H1 (cell line): ENCODE measurements around the gene APP. TPM values are rescaled to one million over a fixed set of nuclear protein-coding genes. Genes with fewer than 3 reads are reported as not detected.

Experiments used
- CTCF ChIA-PET: fragments of 300-600 bp; sonication (Branson Sonifier 250); formaldehyde crosslinking; loops from one replicate; lab custom pipeline; 2021; ENCODE audit not compliant: partially characterized antibody; lab: Charles Lee
- POLR2A ChIA-PET: fragments of 300-600 bp; sonication (Branson Sonifier 250); formaldehyde crosslinking; loops from one replicate; lab custom pipeline; 2021; ENCODE audit warnings: inconsistent platforms; ENCODE audit not compliant: partially characterized antibody; lab: Charles Lee
- DNase-seq, 2 experiments: peaks; one replicate each; pipeline versions ENCODE4 v3.0.0 to v3.0.0-alpha.2; 2010 to 2022; ENCODE audit warnings: low spot score in 2 of 2, low read depth in 1 of 2, mixed read lengths in 1 of 2
- FAIRE-seq: peaks from 2 replicates; lab custom pipeline; 2011; peaks lifted over from hg19 to GRCh38; lab: Jason Lieb, UNC
- H2AFZ ChIP-seq: 2 replicates; pipeline ENCODE4 v1.8.1; 2012; ENCODE audit warnings: low read length, inconsistent platforms
- H2AK5ac ChIP-seq: 2 replicates; pipeline ENCODE4 v1.6.1; 2013; ENCODE audit warnings: low read depth, low read length
- H2BK120ac ChIP-seq: replicated peaks from 2 replicates; pipeline ENCODE3; 2013; ENCODE audit warnings: low read depth, low read length, inconsistent platforms
- H2BK12ac ChIP-seq: 2 replicates; pipeline ENCODE4 v1.6.1; 2013; ENCODE audit warnings: low read depth, low read length
- H2BK15ac ChIP-seq: 2 replicates; pipeline ENCODE4 v1.6.1; 2013; ENCODE audit warnings: low read length
- H2BK20ac ChIP-seq: 2 replicates; pipeline ENCODE4 v1.6.1; 2013; ENCODE audit warnings: low read length
- H2BK5ac ChIP-seq: 2 replicates; pipeline ENCODE4 v1.6.1; 2013; ENCODE audit warnings: low read depth, low read length
- H3K14ac ChIP-seq: 2 replicates; pipeline ENCODE4 v1.6.1; 2013; ENCODE audit warnings: inconsistent platforms; ENCODE audit not compliant: insufficient read length
- H3K18ac ChIP-seq: 2 replicates; pipeline ENCODE4 v1.6.1; 2013; ENCODE audit warnings: low read length; ENCODE audit errors: extremely low read depth
- H3K23ac ChIP-seq: 2 replicates; pipeline ENCODE4 v1.6.1; 2013; ENCODE audit warnings: inconsistent platforms; ENCODE audit not compliant: insufficient read length
- H3K23me2 ChIP-seq: 2 replicates; pipeline ENCODE4 v1.6.1; 2013; ENCODE audit warnings: low read depth, low read length
- H3K27ac ChIP-seq: 2 replicates; pipeline ENCODE4 v1.6.1; 2011; ENCODE audit warnings: low read depth, low read length, inconsistent platforms
- H3K27me3 ChIP-seq, 4 experiments: replicated peaks in 1 of 4; 1 replicate in 1 of 4; 2 replicates in 3 of 4; pipeline versions ENCODE4 v1.6.1 to v1.8.1; 2011 to 2013; ENCODE audit warnings: low read length in 3 of 4, mild to moderate bottlenecking in 3 of 4, inconsistent platforms in 2 of 4, mixed read lengths in 2 of 4, moderate library complexity in 1 of 4; ENCODE audit not compliant: control insufficient read depth in 3 of 4, insufficient read depth in 3 of 4; ENCODE audit errors: extremely low read depth in 1 of 4
- H3K36me3 ChIP-seq, 4 experiments: 2 replicates each; pipeline versions ENCODE4 v1.6.1 to v1.8.1; 2011 to 2013; ENCODE audit warnings: mild to moderate bottlenecking in 4 of 4, low read length in 3 of 4, moderate library complexity in 2 of 4, control low read depth in 1 of 4, inconsistent platforms in 1 of 4; ENCODE audit not compliant: insufficient read depth in 4 of 4, control insufficient read depth in 2 of 4
- H3K4ac ChIP-seq: replicated peaks from 2 replicates; pipeline ENCODE3; 2013; ENCODE audit warnings: low read length, low read depth, mixed read lengths, inconsistent platforms; ENCODE audit not compliant: insufficient read length
- H3K4me1 ChIP-seq, 4 experiments: replicated peaks in 1 of 4; 1 replicate in 1 of 4; 2 replicates in 3 of 4; pipeline versions ENCODE4 v1.6.1 to v1.8.1; 2011 to 2013; ENCODE audit warnings: low read length in 3 of 4, inconsistent platforms in 2 of 4, mixed read lengths in 1 of 4; ENCODE audit not compliant: insufficient read depth in 4 of 4, control insufficient read depth in 3 of 4
- H3K4me2 ChIP-seq, 2 experiments: 2 replicates each; pipeline versions ENCODE4 v1.6.1 to v1.8.1; 2011 to 2013; ENCODE audit warnings: low read depth in 2 of 2, low read length in 2 of 2, control low read depth in 1 of 2, inconsistent platforms in 1 of 2, mild to moderate bottlenecking in 1 of 2; ENCODE audit not compliant: insufficient read depth in 1 of 2
- H3K4me3 ChIP-seq, 4 experiments: fragments of 200-600, 300-600 bp in 1 of 4; sonication (generic), shearing (Covaris generic), sonication (Bioruptor Twin) in 1 of 4; 2 replicates each; pipeline versions ENCODE4 v1.5.1 to v1.8.1; 2011 to 2016; ENCODE audit warnings: low read length in 4 of 4, low read depth in 3 of 4, control low read depth in 2 of 4, inconsistent platforms in 2 of 4, mild to moderate bottlenecking in 2 of 4, mixed read lengths in 1 of 4, moderate library complexity in 1 of 4; ENCODE audit not compliant: insufficient read depth in 2 of 4; ENCODE audit errors: extremely low read depth in 1 of 4
- H3K56ac ChIP-seq: replicated peaks from 2 replicates; pipeline ENCODE3; 2013; ENCODE audit warnings: low read depth, mild to moderate bottlenecking, mixed read lengths, low read length, inconsistent platforms; ENCODE audit not compliant: insufficient read length
- H3K79me1 ChIP-seq: 2 replicates; pipeline ENCODE4 v1.6.1; 2013; ENCODE audit warnings: low read depth, low read length, control low read depth
- H3K79me2 ChIP-seq, 2 experiments: 2 replicates each; pipeline versions ENCODE4 v1.6.1 to v1.8.1; 2012 to 2013; ENCODE audit warnings: low read length in 2 of 2, mild to moderate bottlenecking in 2 of 2, inconsistent platforms in 1 of 2; ENCODE audit not compliant: insufficient read depth in 2 of 2, control insufficient read depth in 1 of 2
- H3K9ac ChIP-seq, 4 experiments: replicated peaks in 1 of 4; 1 replicate in 1 of 4; 2 replicates in 3 of 4; pipeline versions ENCODE4 v1.6.1 to v1.8.1; 2011 to 2013; ENCODE audit warnings: low read depth in 3 of 4, low read length in 3 of 4, control low read depth in 2 of 4, mild to moderate bottlenecking in 2 of 4, moderate library complexity in 2 of 4, inconsistent platforms in 1 of 4; ENCODE audit errors: extremely low read depth in 1 of 4
- H3K9me3 ChIP-seq, 2 experiments: 2 replicates each; pipeline versions ENCODE4 v1.6.1 to v1.8.1; 2012 to 2013; ENCODE audit warnings: mild to moderate bottlenecking in 2 of 2, moderate library complexity in 2 of 2, control low read depth in 1 of 2, inconsistent platforms in 1 of 2, low read depth in 1 of 2, low read length in 1 of 2, mixed read lengths in 1 of 2; ENCODE audit not compliant: insufficient read depth in 2 of 2
- H4K20me1 ChIP-seq, 2 experiments: replicated peaks in 1 of 2; 2 replicates each; pipeline versions ENCODE3 to v1.8.1; 2011 to 2013; ENCODE audit warnings: inconsistent platforms in 2 of 2, low read length in 2 of 2, mild to moderate bottlenecking in 1 of 2; ENCODE audit not compliant: insufficient read depth in 2 of 2, control insufficient read depth in 1 of 2
- H4K5ac ChIP-seq: 2 replicates; pipeline ENCODE4 v1.6.1; 2013; ENCODE audit warnings: low read length, low read depth, mixed read lengths, inconsistent platforms; ENCODE audit not compliant: insufficient read length
- H4K8ac ChIP-seq: 2 replicates; pipeline ENCODE4 v1.8.0; 2013; ENCODE audit warnings: mild to moderate bottlenecking, moderate library complexity, low read length, inconsistent platforms; ENCODE audit not compliant: insufficient read depth; ENCODE audit errors: extremely low read depth
- H4K91ac ChIP-seq: replicated peaks from 2 replicates; pipeline ENCODE3; 2013; ENCODE audit warnings: low read length, mixed read lengths, inconsistent platforms; ENCODE audit not compliant: insufficient read length
- ATF2 ChIP-seq: IDR thresholded peaks from 2 replicates; pipeline ENCODE4 v1.6.1; 2012; ENCODE audit warnings: low read length, inconsistent platforms
- ATF3 ChIP-seq: IDR thresholded peaks from 2 replicates; pipeline ENCODE4 v1.6.1; 2011; ENCODE audit warnings: low read depth, mild to moderate bottlenecking, low read length; ENCODE audit not compliant: insufficient read depth
- BCL11A ChIP-seq, 2 experiments: IDR thresholded peaks; one replicate each; pipeline ENCODE4 v1.6.1; 2011; ENCODE audit warnings: low read depth in 2 of 2, low read length in 2 of 2, mild to moderate bottlenecking in 2 of 2
- CBX8 ChIP-seq: fragments of 300-800, 300-1000 bp; sonication (generic); IDR thresholded peaks from 2 replicates; pipeline ENCODE4 v1.7.1; 2016; ENCODE audit warnings: low read depth, low read length, borderline replicate concordance
- EP300 ChIP-seq, 2 experiments: IDR thresholded peaks; 1 replicate in 1 of 2; 2 replicates in 1 of 2; pipeline ENCODE4 v1.6.1; 2011 to 2012; ENCODE audit warnings: low read depth in 2 of 2, low read length in 2 of 2, mild to moderate bottlenecking in 2 of 2, borderline replicate concordance in 1 of 2, inconsistent platforms in 1 of 2, moderate library complexity in 1 of 2
- MAFK ChIP-seq: IDR thresholded peaks from 2 replicates; pipeline ENCODE4 v1.6.1; 2012; ENCODE audit warnings: low read depth, mild to moderate bottlenecking, improper control_type of control experiment, low read length
- POLR2AphosphoS5 ChIP-seq: IDR thresholded peaks from 2 replicates; pipeline ENCODE4 v1.6.1; 2011; ENCODE audit warnings: low read depth, low read length
- WGBS, 2 experiments: shearing (Covaris generic) in 1 of 2; methylation state at CpG; one replicate each; pipeline versions ENCODE4 v1.1.6 to v1.1.7; 2013 to 2015; ENCODE audit warnings: low lambda C conversion rate in 2 of 2, mixed read lengths in 2 of 2, inconsistent platforms in 1 of 2, low coverage in 1 of 2, missing lambda C conversion rate in 1 of 2; ENCODE audit not compliant: insufficient replicate concordance in 2 of 2, insufficient coverage in 1 of 2, insufficient read length in 1 of 2; ENCODE audit errors: extremely low coverage in 1 of 2, missing lambda C conversion rate in 1 of 2; 5-methylcytosine and 5-hydroxymethylcytosine counted together
- polyA plus RNA-seq, 7 experiments: library from polyadenylated mRNA; depleted of rRNA in 3 of 7; stranded (reverse) in 5 of 7; unstranded in 2 of 7; fragments of >200 nt in 5 of 7; fragments of 200-250 nt in 2 of 7; gene quantifications; 1 replicate in 5 of 7; 2 replicates in 1 of 7; 4 replicates in 1 of 7; pipeline versions ENCODE4 v1.2.1 to v1.2.3, GENCODE V29; 2011 to 2013; ENCODE audit warnings: missing spikeins in 2 of 7, mixed read lengths in 2 of 7
- total RNA-seq: library from RNA; stranded (reverse); fragmentation: NEBNext Ultra II Directional; extraction: Animal tissue kit (Norgen Biotek cat#: 25700); gene quantifications from 2 replicates; pipeline ENCODE4 v1.2.1, GENCODE V29; 2021
- TF ChIP-seq, protein P1 (sequence below), 3 experiments: IDR thresholded peaks; 1 replicate in 2 of 3; 2 replicates in 1 of 3; pipeline versions ENCODE4 v1.5.1 to v1.6.1; 2011; ENCODE audit warnings: low read length in 3 of 3, mild to moderate bottlenecking in 3 of 3, inconsistent platforms in 2 of 3, low read depth in 1 of 3, moderate library complexity in 1 of 3; ENCODE audit not compliant: insufficient read depth in 1 of 3; ENCODE audit errors: control extremely low read depth in 1 of 3

The APP gene
- total and polyA plus RNA-seq, 2 of the 8 experiments (the other 6 are each of a cell fraction or from before 2014, with no cell fraction given), result 375 to 551 TPM

GRCh38 chr21:25863031-25863430, 307.5 kb downstream of the APP start:
- DNase-seq, result no peak
- Histone ChIP-seq H3K56ac (no peak overlapping the region), H2BK20ac (no peak overlapping the region), H3K27ac (no peak overlapping the region), H3K36me3 (no peaks in the 10 kb centered on the region), H3K18ac (no peak overlapping the region), H4K5ac (no peak overlapping the region), H3K79me2 (no peaks in the 10 kb centered on the region), H4K8ac (no peak overlapping the region), H4K20me1 (peaks cover 0 to 2% of the 10 kb centered on the region in 2 experiments), H3K14ac (no peak overlapping the region), H3K27me3 (no peaks in the 10 kb centered on the region), H3K23ac (no peak overlapping the region), H3K4me3 (no peak overlapping the region), H2BK12ac (no peak overlapping the region), H3K9ac (no peak overlapping the region), H3K79me1 (no peaks in the 10 kb centered on the region), H2BK15ac (no peak overlapping the region), H2AFZ (no peak overlapping the region), H2AK5ac (no peak overlapping the region), H3K4me1 (peaks cover 0 to 2% (median 0%) of the 10 kb centered on the region in 4 experiments; a peak in 3 of 7 replicates), H3K4me2 (no peak overlapping the region), H2BK120ac (no peak overlapping the region), H2BK5ac (no peak overlapping the region), H4K91ac (no peak overlapping the region), H3K9me3 (no peaks in the 10 kb centered on the region), H3K4ac (no peak overlapping the region), H3K23me2 (no peaks in the 10 kb centered on the region)
- TF ChIP-seq, protein P1, sequence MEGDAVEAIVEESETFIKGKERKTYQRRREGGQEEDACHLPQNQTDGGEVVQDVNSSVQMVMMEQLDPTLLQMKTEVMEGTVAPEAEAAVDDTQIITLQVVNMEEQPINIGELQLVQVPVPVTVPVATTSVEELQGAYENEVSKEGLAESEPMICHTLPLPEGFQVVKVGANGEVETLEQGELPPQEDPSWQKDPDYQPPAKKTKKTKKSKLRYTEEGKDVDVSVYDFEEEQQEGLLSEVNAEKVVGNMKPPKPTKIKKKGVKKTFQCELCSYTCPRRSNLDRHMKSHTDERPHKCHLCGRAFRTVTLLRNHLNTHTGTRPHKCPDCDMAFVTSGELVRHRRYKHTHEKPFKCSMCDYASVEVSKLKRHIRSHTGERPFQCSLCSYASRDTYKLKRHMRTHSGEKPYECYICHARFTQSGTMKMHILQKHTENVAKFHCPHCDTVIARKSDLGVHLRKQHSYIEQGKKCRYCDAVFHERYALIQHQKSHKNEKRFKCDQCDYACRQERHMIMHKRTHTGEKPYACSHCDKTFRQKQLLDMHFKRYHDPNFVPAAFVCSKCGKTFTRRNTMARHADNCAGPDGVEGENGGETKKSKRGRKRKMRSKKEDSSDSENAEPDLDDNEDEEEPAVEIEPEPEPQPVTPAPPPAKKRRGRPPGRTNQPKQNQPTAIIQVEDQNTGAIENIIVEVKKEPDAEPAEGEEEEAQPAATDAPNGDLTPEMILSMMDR (IDR thresholded peaks at IDR 0.05; ENCODE audit: control extremely low read depth in 1 of 3, insufficient read depth in 1 of 3, low read depth in 1 of 3, low read length in 3 of 3), result no peak
- no peak for TF ChIP-seq CBX8
- TF ChIP-seq EP300 (IDR thresholded peaks at IDR 0.05; ENCODE audit: borderline replicate concordance in 1 of 2, low read depth in 2 of 2, low read length in 2 of 2), result no peak
- TF ChIP-seq MAFK, result no peak
- TF ChIP-seq ATF2, result no peak
- TF ChIP-seq BCL11A (IDR thresholded peaks at IDR 0.05; ENCODE audit: low read depth in 2 of 2, low read length in 2 of 2), result no peak
- TF ChIP-seq ATF3, result no peak
- no peak for TF ChIP-seq POLR2AphosphoS5
- WGBS, 2 experiments, result 65% methylated on average over 1 of the region's 1 CpG; no CpG with 5 or more reads in 1 of the 2 experiments
- no peak for FAIRE-seq
- ChIA-PET POLR2A (no interaction called here), CTCF (interaction anchor here (1.0 to 2.0 kb wide), 9 partner anchors 9 to 254 kb away, joined by 3 to 10 read pairs (median 3); no protein-coding TSS in a partner anchor)
